MM.1S (cell line): ENCODE data around the gene HDAC3.

ENCODE experiments used
- DNase-seq: peaks from one replicate; pipeline ENCODE4 v3.0.0-alpha.2; 2015
- H2AFZ ChIP-seq: fragments of 300-600 bp; sonication (generic); 2 replicates; pipeline ENCODE4 v1.6.0; 2016; ENCODE audit warnings: antibody characterized with exemption, low read length
- H3F3A ChIP-seq: fragments of 300-600 bp; sonication (generic); 2 replicates; pipeline ENCODE4 v1.6.1; 2016; ENCODE audit warnings: mild to moderate bottlenecking, antibody characterized with exemption, low read length, moderate library complexity, mixed read lengths; ENCODE audit not compliant: insufficient read depth
- H3K27ac ChIP-seq: fragments of 300-600 bp; sonication (generic); 2 replicates; pipeline ENCODE4 v1.5.1; 2016; ENCODE audit warnings: mild to moderate bottlenecking, low read length
- H3K27me3 ChIP-seq: fragments of 300-600 bp; sonication (generic); replicated peaks from 2 replicates; pipeline ENCODE4 v1.6.0; 2016; ENCODE audit warnings: low read length; ENCODE audit not compliant: insufficient read depth
- H3K36me3 ChIP-seq: fragments of 300-600 bp; sonication (generic); replicated peaks from 2 replicates; pipeline ENCODE4 v1.6.1; 2016; ENCODE audit warnings: mild to moderate bottlenecking, low read length, mixed read lengths; ENCODE audit not compliant: insufficient read depth
- H3K4me1 ChIP-seq: fragments of 300-600 bp; sonication (generic); 2 replicates; pipeline ENCODE4 v1.6.1; 2016; ENCODE audit warnings: low read length, mixed read lengths
- H3K4me2 ChIP-seq: fragments of 300-600 bp; sonication (generic); 2 replicates; pipeline ENCODE4 v1.6.0; 2016; ENCODE audit warnings: low read depth, low read length
- H3K4me3 ChIP-seq: fragments of 300-600 bp; sonication (generic); 2 replicates; pipeline ENCODE4 v1.5.1; 2016; ENCODE audit warnings: low read length, mixed read lengths
- H3K79me2 ChIP-seq: fragments of 300-600 bp; sonication (generic); 2 replicates; pipeline ENCODE4 v1.6.1; 2016; ENCODE audit warnings: mixed run types, low read length, mixed read lengths
- H3K9ac ChIP-seq: fragments of 300-600 bp; sonication (generic); 2 replicates; pipeline ENCODE4 v1.6.1; 2016; ENCODE audit warnings: low read length, mixed read lengths
- H3K9me2 ChIP-seq: fragments of 300-600 bp; sonication (generic); replicated peaks from 2 replicates; pipeline ENCODE4 v1.6.1; 2016; ENCODE audit warnings: mild to moderate bottlenecking, low read length, mixed read lengths; ENCODE audit not compliant: insufficient read depth
- H3K9me3 ChIP-seq: fragments of 300-600 bp; sonication (generic); replicated peaks from 2 replicates; pipeline ENCODE4 v1.6.1; 2016; ENCODE audit warnings: mild to moderate bottlenecking, low read length, mixed read lengths; ENCODE audit not compliant: insufficient read depth
- H4K20me1 ChIP-seq: fragments of 300-600 bp; sonication (generic); 2 replicates; pipeline ENCODE4 v1.6.1; 2016; ENCODE audit warnings: mild to moderate bottlenecking, low read length, moderate library complexity, mixed read lengths; ENCODE audit not compliant: insufficient read depth
- CTCF ChIP-seq: fragments of 300-600 bp; sonication (generic); IDR thresholded peaks from 2 replicates; pipeline ENCODE4 v1.5.1; 2016; ENCODE audit warnings: antibody characterized with exemption, low read length, mixed read lengths
- EZH2 ChIP-seq: fragments of 300-600 bp; sonication (generic); optimal IDR thresholded peaks from 2 replicates; pipeline ENCODE3; 2017; ENCODE audit warnings: low read depth, mild to moderate bottlenecking, antibody characterized with exemption, low read length, mixed read lengths
- EZH2phosphoT487 ChIP-seq: fragments of 300-600 bp; sonication (generic); IDR thresholded peaks from 2 replicates; pipeline ENCODE4 v1.6.1; 2018; ENCODE audit warnings: antibody characterized with exemption, low read length

The HDAC3 gene

DNA sequence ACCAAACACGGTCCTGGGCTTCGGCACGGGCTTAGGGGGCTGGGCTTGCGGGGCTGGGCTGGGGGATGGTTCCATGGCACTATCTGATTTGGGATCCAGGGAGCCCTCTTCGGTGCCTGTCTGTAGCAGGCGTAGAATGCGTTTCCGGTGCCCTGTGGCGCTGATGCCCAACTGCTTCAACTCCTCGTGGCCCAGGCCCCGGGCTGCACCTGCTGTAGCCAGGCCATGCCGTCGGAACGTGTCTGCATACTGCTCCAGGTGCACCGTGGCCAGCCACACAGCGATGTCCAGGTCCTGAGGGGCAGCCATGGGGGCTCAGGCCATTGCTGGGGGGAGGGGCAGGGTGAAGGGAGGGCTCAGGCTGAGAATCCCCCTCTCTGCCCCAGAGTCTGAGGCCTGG lies 43.5 kb upstream of the HDAC3 start:
- H3K9me3 ChIP-seq: no peaks in the 10 kb centered on the region
- H3K36me3 ChIP-seq: no peaks in the 10 kb centered on the region
- no peaks in the 10 kb centered on the region for H3K4me1 ChIP-seq
- no peak for DNase-seq
- no peak overlapping the region for H3K27ac ChIP-seq
- H3F3A ChIP-seq: no peaks in the 10 kb centered on the region
- no peak overlapping the region for H3K4me3 ChIP-seq
- no peak overlapping the region for H3K4me2 ChIP-seq
- no peaks in the 10 kb centered on the region for H4K20me1 ChIP-seq
- no peaks in the 10 kb centered on the region for H3K79me2 ChIP-seq
- H3K27me3 ChIP-seq: peaks cover 13% of the 10 kb centered on the region; the same call in 1 of the 2 replicates
- TF ChIP-seq EZH2phosphoT487 (no peak), CTCF (no peak), EZH2 (no peak)
- no peaks in the 10 kb centered on the region for H3K9me2 ChIP-seq
- H2AFZ ChIP-seq: no peak overlapping the region
- H3K9ac ChIP-seq: no peak overlapping the region

GRCh38 chr5:141677415-141677814 lies 40.8 kb upstream of the HDAC3 start:
- H3K4me2 ChIP-seq: no peak overlapping the region
- no peaks in the 10 kb centered on the region for H3K9me2 ChIP-seq
- no peaks in the 10 kb centered on the region for H3K36me3 ChIP-seq
- no peak overlapping the region for H3K4me3 ChIP-seq
- peaks cover 9% of the 10 kb centered on the region; the same call in 1 of the 2 replicates for H3K27me3 ChIP-seq
- H4K20me1 ChIP-seq: no peaks in the 10 kb centered on the region
- H3K4me1 ChIP-seq: no peaks in the 10 kb centered on the region
- no peaks in the 10 kb centered on the region for H3F3A ChIP-seq
- H2AFZ ChIP-seq: no peak overlapping the region
- peak; percentile 17; the same call in 1 of the 2 replicates for TF ChIP-seq CTCF
- no peak for TF ChIP-seq EZH2
- no peaks in the 10 kb centered on the region for H3K9me3 ChIP-seq
- no peaks in the 10 kb centered on the region for H3K79me2 ChIP-seq
- no peak for DNase-seq
- no peak overlapping the region for H3K9ac ChIP-seq
- no peak overlapping the region for H3K27ac ChIP-seq

DNA sequence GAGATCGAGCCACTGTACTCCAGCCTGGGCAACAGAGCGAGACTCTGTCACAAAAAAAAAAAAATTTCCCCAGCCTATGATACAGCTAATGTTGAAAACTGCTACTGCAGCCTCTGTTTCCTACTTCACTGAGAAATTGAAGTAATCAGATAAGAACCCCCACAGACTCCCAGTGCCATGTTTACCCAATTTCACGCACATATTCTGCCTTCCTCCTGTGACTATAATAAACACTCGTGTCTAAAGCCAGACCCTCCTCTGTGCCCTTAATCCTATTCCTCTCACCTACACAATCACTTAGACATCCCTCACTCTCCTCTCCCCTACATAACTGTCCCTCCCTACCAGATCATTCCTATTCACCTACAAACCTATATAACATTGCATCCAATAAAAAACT lies 39.0 kb upstream of the HDAC3 start:
- H3K27ac ChIP-seq: no peak overlapping the region
- no peak for DNase-seq
- no peaks in the 10 kb centered on the region for H3K79me2 ChIP-seq
- H3K36me3 ChIP-seq: no peaks in the 10 kb centered on the region
- TF ChIP-seq CTCF (no peak), EZH2 (no peak)
- H3K9me3 ChIP-seq: no peaks in the 10 kb centered on the region
- H3K9ac ChIP-seq: no peak overlapping the region
- H2AFZ ChIP-seq: no peak overlapping the region
- H3K9me2 ChIP-seq: no peaks in the 10 kb centered on the region
- H3F3A ChIP-seq: no peaks in the 10 kb centered on the region
- no peaks in the 10 kb centered on the region; the same call in 1 of the 2 replicates for H3K27me3 ChIP-seq
- no peaks in the 10 kb centered on the region for H3K4me1 ChIP-seq
- no peak overlapping the region for H3K4me3 ChIP-seq
- no peak overlapping the region for H3K4me2 ChIP-seq
- H4K20me1 ChIP-seq: no peaks in the 10 kb centered on the region

DNA sequence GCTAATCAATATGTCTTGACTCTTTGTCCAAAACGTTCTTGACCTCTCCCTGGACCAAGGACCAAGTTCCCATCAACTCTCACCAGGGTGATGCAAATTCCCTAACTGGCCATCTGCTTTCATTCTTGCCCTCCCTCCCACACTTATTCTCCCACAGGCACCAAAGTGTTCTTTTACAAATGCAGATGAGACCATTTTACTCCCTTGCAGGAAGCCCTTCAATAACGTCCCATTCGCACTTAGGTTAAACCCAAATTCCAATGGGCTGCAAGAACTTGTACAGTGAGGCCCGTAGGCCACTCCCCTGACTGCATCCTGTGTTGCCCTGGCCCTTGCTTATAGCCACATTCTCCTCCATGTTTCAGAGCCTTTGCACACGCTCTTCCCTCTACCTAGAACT lies 38.1 kb upstream of the HDAC3 start:
- no peaks in the 10 kb centered on the region for H4K20me1 ChIP-seq
- no peaks in the 10 kb centered on the region; the same call in 1 of the 2 replicates for H3K27me3 ChIP-seq
- H2AFZ ChIP-seq: no peak overlapping the region
- no peak overlapping the region for H3K4me3 ChIP-seq
- no peaks in the 10 kb centered on the region for H3F3A ChIP-seq
- H3K27ac ChIP-seq: no peak overlapping the region
- no peak overlapping the region for H3K9ac ChIP-seq
- H3K4me2 ChIP-seq: no peak overlapping the region
- no peak for DNase-seq
- TF ChIP-seq CTCF (no peak), EZH2phosphoT487 (no peak), EZH2 (no peak)
- no peaks in the 10 kb centered on the region for H3K36me3 ChIP-seq
- no peaks in the 10 kb centered on the region for H3K9me3 ChIP-seq
- no peaks in the 10 kb centered on the region for H3K4me1 ChIP-seq
- no peaks in the 10 kb centered on the region for H3K79me2 ChIP-seq
- H3K9me2 ChIP-seq: no peaks in the 10 kb centered on the region
